Body of pancreas (tissue), 4 donors: ENCODE measurements around the gene PABPN1L. TPM values are rescaled to one million over a fixed set of nuclear protein-coding genes. Genes with fewer than 3 reads are reported as not detected.

ENCODE experiments used
- ATAC-seq: fragments of 150-250 bp; one replicate; pipeline ENCODE4 v1.9.1; 2016
- DNase-seq, 4 donors: peaks; one replicate each; pipeline ENCODE4 v3.0.0-alpha.2; 2019
- H3K27ac ChIP-seq, 4 donors: fragments of 200-600 bp; sonication (generic); 1 replicate in 3 of 4; 2 replicates in 1 of 4; pipeline versions ENCODE4 v1.5.1 to v1.6.1; 2016 to 2019; ENCODE audit warnings: mild to moderate bottlenecking in 1 of 4, mixed read lengths in 1 of 4, moderate library complexity in 1 of 4
- H3K27me3 ChIP-seq, 2 donors: fragments of 200-600 bp; sonication (generic); one replicate each; pipeline ENCODE4 v1.6.0; 2016; ENCODE audit warnings: mild to moderate bottlenecking in 1 of 2
- H3K36me3 ChIP-seq, 2 donors: fragments of 200-600 bp; sonication (generic); replicated peaks in 1 of 2; 2 replicates each; pipeline ENCODE4 v1.5.1; 2016; ENCODE audit warnings: low read depth in 2 of 2; ENCODE audit not compliant: insufficient read depth in 1 of 2
- H3K4me1 ChIP-seq: fragments of 200-600 bp; sonication (generic); one replicate; pipeline ENCODE4 v1.6.0; 2016
- H3K4me3 ChIP-seq, 2 donors: fragments of 200-600 bp; sonication (generic); 1 replicate in 1 of 2; 2 replicates in 1 of 2; pipeline ENCODE4 v1.5.1; 2016 to 2019
- H3K9me3 ChIP-seq, 3 donors: fragments of 200-600 bp; sonication (generic); 1 replicate in 2 of 3; 2 replicates in 1 of 3; pipeline ENCODE4 v1.5.1; 2016
- POLR2A ChIP-seq, 3 donors: fragments of 450-650 bp; IDR thresholded peaks; one replicate each; pipeline ENCODE4 v1.6.1; 2016; ENCODE audit warnings: antibody characterized with exemption in 3 of 3, mild to moderate bottlenecking in 2 of 3
- WGBS, 2 donors: methylation state at CpG; one replicate each; pipeline ENCODE4 v1.1.5; 2017; 5-methylcytosine and 5-hydroxymethylcytosine counted together
- intact Hi-C: fragments of 100-400 bp; cut with DNase I; formaldehyde crosslinking; loops from one replicate; pipeline ENCODE4 v1.15.1; 2023
- total RNA-seq, 2 donors: library from RNA; depleted of rRNA; stranded (reverse); fragments of >200 nt; gene quantifications; one replicate each; pipeline ENCODE4 v1.1.0, GENCODE V29; 2016
- TF ChIP-seq, protein P1 (sequence below), 7 experiments: fragments of 450-650 bp in 4 of 7; fragments of 200-600 bp in 3 of 7; sonication (generic) in 3 of 7; IDR thresholded peaks; one replicate each; pipeline ENCODE4 v1.5.1; 2016 to 2019; ENCODE audit warnings: antibody characterized with exemption in 7 of 7

Gene PABPN1L
- total RNA-seq, 2 donors from 2014 or later, result not detected

DNA sequence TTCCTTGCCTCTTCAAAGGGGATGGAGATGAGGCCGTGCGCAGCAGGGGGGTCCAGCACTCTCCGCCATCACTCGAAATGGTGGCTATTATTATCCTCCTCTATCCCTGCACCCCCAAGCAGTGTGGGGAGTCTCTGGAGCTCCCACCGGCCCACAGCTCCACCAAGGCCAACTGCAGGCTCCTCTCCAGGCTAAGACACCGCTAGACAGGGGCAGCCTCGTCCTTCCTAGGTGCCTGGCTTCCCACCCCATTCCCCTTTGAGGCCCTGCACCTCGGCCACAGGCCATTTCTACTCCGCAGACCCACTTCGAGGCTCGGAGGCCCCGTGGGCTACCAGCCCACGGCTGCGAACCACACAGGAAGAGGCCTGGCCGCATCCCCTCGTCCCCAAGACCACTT is 39.6 kb upstream of the PABPN1L start:
- DNase-seq (no peak), ATAC-seq (no peak)
- no peak overlapping the region for H3K27ac ChIP-seq
- peaks cover 28% of the 10 kb centered on the region for H3K4me1 ChIP-seq
- no peak overlapping the region for H3K4me3 ChIP-seq
- no peaks in the 10 kb centered on the region for H3K27me3 ChIP-seq
- H3K9me3 ChIP-seq, result no peaks in the 10 kb centered on the region
- 82 to 91% methylated on average over 15 to 16 of the region's 16 CpGs for WGBS, 2 donors
- intact Hi-C loops, result no loop called here
- H3K36me3 ChIP-seq, result no peaks in the 10 kb centered on the region
- TF ChIP-seq POLR2A (IDR thresholded peaks at IDR 0.05), result no peak
- TF ChIP-seq, protein P1, sequence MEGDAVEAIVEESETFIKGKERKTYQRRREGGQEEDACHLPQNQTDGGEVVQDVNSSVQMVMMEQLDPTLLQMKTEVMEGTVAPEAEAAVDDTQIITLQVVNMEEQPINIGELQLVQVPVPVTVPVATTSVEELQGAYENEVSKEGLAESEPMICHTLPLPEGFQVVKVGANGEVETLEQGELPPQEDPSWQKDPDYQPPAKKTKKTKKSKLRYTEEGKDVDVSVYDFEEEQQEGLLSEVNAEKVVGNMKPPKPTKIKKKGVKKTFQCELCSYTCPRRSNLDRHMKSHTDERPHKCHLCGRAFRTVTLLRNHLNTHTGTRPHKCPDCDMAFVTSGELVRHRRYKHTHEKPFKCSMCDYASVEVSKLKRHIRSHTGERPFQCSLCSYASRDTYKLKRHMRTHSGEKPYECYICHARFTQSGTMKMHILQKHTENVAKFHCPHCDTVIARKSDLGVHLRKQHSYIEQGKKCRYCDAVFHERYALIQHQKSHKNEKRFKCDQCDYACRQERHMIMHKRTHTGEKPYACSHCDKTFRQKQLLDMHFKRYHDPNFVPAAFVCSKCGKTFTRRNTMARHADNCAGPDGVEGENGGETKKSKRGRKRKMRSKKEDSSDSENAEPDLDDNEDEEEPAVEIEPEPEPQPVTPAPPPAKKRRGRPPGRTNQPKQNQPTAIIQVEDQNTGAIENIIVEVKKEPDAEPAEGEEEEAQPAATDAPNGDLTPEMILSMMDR (IDR thresholded peaks at IDR 0.05), result no peak

DNA sequence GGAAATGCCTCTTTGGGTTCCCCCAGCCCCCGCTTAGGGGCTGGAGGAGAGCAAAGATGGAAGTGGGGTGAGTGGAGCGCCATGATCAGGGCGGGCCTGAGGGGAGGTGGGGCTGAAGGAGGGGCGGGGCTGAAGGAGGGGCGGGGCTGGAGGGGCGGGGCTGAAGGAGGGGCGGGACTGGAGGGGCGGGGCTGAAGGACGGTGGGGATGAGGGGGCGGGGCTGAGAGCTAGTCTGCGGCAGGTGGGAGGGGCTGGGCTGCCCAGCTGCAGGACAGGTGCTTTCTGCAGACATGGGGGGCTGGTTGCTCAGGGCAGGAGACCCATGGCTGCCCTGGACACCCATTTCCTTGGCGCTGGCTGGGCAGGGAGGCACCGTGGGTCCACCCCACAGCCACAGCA is 39.1 kb upstream of the PABPN1L start:
- no peak overlapping the region for H3K27ac ChIP-seq
- 45 to 58% methylated on average over 8 to 9 of the region's 13 CpGs for WGBS, 2 donors
- no peaks in the 10 kb centered on the region for H3K9me3 ChIP-seq
- H3K4me1 ChIP-seq, result peaks cover 24% of the 10 kb centered on the region
- DNase-seq (peak in 1 of 4 donors; percentile 35), ATAC-seq (no peak)
- intact Hi-C loops, result no loop called here
- H3K36me3 ChIP-seq, result no peaks in the 10 kb centered on the region
- no peaks in the 10 kb centered on the region for H3K27me3 ChIP-seq
- TF ChIP-seq POLR2A (IDR thresholded peaks at IDR 0.05), result no peak
- TF ChIP-seq, protein P1 (IDR thresholded peaks at IDR 0.05), result no peak
- no peak overlapping the region for H3K4me3 ChIP-seq

DNA sequence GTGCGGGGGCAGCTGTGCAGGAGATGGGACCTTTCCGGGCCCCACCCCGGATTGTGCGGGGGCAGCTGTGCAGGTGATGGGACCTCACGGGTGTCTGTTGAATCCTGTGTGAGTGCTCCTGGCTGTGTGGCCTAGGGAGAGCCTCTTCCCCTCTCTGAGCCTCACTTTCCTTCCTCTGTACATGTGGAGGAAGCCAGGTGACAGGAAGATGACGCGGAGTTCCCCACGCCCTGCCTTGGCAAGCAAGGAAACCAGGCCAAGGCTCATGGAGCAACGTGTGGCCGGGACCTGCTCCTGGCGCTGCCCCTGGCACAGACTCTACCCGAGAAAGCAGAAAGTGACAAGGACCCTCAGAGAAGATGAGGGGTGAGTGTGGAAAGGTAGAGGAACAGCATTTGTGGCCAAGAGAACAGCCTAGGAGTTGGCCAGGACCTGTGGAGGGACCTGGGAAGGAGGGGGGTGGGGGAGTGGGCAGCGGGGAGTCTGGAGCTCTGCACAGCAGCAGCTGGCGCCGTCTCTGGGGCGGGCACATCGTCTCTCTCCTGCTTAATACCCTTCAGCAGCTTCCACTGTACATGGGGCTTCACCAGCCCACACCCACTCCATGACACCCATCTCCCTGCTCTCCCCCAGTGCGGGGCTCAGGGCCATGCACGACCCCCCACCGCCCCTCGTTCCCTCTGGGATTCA is 38.4 kb upstream of the PABPN1L start:
- no peak overlapping the region for H3K27ac ChIP-seq

DNA sequence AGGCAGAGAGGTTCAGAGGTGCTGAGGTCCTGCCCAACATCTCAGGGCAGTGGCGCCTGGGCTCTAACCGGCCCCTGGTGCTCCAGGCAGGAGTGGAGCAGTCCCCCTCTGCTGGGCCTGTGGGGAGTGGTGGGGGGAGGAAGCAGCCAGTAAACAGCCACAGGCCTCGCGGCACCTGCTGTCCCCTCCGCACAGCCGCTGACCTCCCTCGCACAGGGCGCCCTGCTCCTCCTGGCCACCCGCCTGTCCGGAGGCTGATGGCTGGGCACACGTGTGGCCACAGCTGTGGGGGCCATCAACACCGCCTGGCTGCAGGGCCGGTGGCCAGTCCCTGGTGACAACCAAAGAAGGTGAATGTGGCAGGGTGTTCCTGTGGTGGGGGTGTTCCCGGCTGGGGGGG is 36.8 kb upstream of the PABPN1L start:
- intact Hi-C loops, result no loop called here
- TF ChIP-seq, protein P1 (IDR thresholded peaks at IDR 0.05), result no peak
- no peak for ATAC-seq
- no peak for DNase-seq
- Histone ChIP-seq H3K4me3 (no peak overlapping the region), H3K27ac (no peak overlapping the region), H3K4me1 (peaks cover under 1% of the 10 kb centered on the region), H3K36me3 (no peaks in the 10 kb centered on the region), H3K27me3 (no peaks in the 10 kb centered on the region), H3K9me3 (no peaks in the 10 kb centered on the region)
- WGBS, 2 donors, result 70% methylated on average over 7 of the region's 14 CpGs; no CpG with 5 or more reads in 1 of the 2 donors

More for the DNA sequence above, 38.4 kb upstream of the PABPN1L start:
- H3K9me3 ChIP-seq, result no peaks in the 10 kb centered on the region
- no peak overlapping the region for H3K4me3 ChIP-seq
- TF ChIP-seq, protein P1 (IDR thresholded peaks at IDR 0.05), result no peak
- TF ChIP-seq POLR2A (IDR thresholded peaks at IDR 0.05), result no peak
- peaks cover 16% of the 10 kb centered on the region for H3K4me1 ChIP-seq
- intact Hi-C loops, result no loop called here
- DNase-seq (no peak), ATAC-seq (no peak)
- 78 to 79% methylated on average over 16 to 20 of the region's 21 CpGs for WGBS, 2 donors
- H3K36me3 ChIP-seq, result no peaks in the 10 kb centered on the region
- H3K27me3 ChIP-seq, result no peaks in the 10 kb centered on the region

DNA sequence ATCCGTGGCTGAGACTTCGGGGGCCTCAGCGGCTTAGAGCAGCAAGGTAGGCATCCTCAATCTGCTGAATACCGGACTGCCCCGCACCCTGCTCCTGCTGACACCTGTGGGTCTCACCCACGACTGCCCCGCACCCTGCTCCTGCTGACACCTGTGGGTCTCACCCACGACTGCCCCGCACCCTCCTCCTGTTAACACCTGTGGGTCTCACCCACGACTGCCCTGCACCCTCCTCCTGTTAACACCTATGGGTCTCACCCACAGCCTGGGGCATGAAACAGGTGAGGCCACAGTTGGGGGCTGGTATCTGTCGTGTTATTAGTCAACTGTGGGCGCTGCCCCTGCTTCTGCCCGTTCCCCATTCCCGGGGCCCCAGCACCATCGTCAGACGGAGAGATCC is 36.3 kb upstream of the PABPN1L start:
- WGBS, 2 donors, result 74 to 79% methylated on average over 12 to 16 of the region's 16 CpGs
- intact Hi-C loops, result no loop called here

More for the DNA sequence above, 36.3 kb upstream of the PABPN1L start:
- no peaks in the 10 kb centered on the region for H3K27me3 ChIP-seq
- no peaks in the 10 kb centered on the region for H3K4me1 ChIP-seq
- no peak for DNase-seq
- TF ChIP-seq, protein P1 (IDR thresholded peaks at IDR 0.05), result no peak
- no peak for TF ChIP-seq POLR2A (IDR thresholded peaks at IDR 0.05)
- H3K4me3 ChIP-seq, result no peak overlapping the region
- H3K9me3 ChIP-seq, result no peaks in the 10 kb centered on the region
- no peak for ATAC-seq
- no peak overlapping the region for H3K27ac ChIP-seq
- no peaks in the 10 kb centered on the region for H3K36me3 ChIP-seq
